VCaP (cell line): ENCODE measurements around the gene PSMD8.
"Not testable (repeated sequence)": the region's sequence is repeated elsewhere in the genome, so short reads cannot be mapped to it uniquely, and the experiment has no call there.

Source experiments
- H3K27ac ChIP-seq: fragments of 450-650 bp; 2 replicates; pipeline ENCODE4 v1.5.1; 2017
- TF ChIP-seq, protein P1 (sequence below): fragments of 450-650 bp; conservative IDR thresholded peaks from 2 replicates; pipeline ENCODE4 v1.5.1; 2017; ENCODE audit warnings: mild to moderate bottlenecking, moderate library complexity

The PSMD8 gene

DNA sequence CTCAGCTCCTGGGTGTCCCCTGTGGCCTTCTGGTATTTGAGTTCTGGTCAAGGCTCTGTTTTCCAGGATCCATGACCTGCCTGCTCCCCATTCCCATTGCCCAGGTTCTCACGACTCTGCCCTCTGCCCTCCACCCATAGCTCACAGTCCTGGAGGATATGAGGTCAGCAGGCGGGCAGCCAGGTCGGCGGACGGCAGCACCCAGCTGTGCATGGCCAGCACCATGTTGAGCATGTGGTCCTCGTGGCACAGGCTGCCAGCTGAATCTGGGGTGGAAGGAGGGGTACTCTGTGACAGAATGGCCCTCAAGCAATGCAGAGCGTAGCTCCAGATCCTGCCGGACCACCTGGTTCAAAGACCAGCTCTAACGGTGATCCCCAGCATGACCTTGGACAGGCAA lies 46.6 kb downstream of the PSMD8 start:
- TF ChIP-seq, protein P1, sequence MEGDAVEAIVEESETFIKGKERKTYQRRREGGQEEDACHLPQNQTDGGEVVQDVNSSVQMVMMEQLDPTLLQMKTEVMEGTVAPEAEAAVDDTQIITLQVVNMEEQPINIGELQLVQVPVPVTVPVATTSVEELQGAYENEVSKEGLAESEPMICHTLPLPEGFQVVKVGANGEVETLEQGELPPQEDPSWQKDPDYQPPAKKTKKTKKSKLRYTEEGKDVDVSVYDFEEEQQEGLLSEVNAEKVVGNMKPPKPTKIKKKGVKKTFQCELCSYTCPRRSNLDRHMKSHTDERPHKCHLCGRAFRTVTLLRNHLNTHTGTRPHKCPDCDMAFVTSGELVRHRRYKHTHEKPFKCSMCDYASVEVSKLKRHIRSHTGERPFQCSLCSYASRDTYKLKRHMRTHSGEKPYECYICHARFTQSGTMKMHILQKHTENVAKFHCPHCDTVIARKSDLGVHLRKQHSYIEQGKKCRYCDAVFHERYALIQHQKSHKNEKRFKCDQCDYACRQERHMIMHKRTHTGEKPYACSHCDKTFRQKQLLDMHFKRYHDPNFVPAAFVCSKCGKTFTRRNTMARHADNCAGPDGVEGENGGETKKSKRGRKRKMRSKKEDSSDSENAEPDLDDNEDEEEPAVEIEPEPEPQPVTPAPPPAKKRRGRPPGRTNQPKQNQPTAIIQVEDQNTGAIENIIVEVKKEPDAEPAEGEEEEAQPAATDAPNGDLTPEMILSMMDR: no peak
- no peak overlapping the region for H3K27ac ChIP-seq

DNA sequence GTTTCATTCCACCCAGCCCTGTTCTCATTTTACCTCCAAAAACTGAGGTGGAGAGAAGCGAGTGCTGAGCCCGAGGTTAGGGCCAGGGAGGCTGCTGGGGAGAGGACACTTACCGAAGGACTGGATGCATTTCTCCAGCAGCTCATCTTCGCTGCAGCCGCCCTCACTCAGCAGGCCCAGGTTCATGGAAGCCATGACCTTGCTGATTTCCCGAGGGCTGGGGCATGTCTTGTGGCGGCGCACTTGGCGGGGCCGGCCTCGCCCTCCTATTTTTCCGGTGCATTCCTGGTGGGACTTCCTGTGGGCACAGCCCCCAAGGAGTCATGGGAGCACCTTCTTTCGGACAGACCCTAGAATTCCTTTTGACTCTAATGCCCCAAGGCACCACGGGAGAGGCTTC lies 47.5 kb downstream of the PSMD8 start:
- TF ChIP-seq, protein P1: no peak
- H3K27ac ChIP-seq: no peak overlapping the region

DNA sequence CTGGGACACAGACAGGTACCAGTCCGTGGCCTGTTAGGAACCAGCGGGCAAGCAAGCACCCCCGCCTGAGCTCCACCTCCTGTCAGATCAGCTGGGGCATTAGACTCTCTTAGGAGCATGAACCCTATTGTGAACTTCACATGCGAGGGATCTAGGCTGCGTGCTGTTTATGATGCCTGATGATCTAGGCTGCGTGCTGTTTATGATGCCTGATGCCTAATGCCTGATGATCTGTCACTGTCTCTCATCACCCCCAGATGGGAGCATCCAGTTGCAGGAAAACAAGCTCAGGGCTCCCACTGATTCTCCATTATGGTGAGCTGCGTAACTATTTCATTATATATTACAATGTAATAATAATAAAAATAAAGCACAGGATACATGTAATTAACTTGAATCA lies 48.1 kb downstream of the PSMD8 start:
- no peak overlapping the region for H3K27ac ChIP-seq
- TF ChIP-seq, protein P1: no peak

DNA sequence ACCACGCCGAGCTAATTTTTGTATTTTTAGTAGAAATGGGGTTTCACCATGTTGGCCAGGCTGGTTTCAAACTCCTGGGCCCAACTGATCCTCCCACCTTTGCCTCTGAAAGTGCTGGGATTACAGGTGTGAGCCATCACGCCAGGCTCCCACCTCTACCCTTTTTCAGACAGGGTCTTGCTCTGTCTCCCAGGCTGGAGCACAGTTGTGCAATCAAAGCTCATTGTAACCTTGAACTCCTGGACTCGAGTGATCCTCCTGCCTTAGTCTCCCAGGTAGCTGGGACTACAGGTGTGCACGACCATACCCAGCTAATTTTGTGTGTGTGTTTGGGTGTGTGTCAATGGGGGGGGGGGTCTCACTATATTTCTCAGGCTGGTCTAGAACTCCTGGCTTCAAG lies 49.9 kb downstream of the PSMD8 start:
- TF ChIP-seq, protein P1: no peak
- no peak overlapping the region for H3K27ac ChIP-seq

DNA sequence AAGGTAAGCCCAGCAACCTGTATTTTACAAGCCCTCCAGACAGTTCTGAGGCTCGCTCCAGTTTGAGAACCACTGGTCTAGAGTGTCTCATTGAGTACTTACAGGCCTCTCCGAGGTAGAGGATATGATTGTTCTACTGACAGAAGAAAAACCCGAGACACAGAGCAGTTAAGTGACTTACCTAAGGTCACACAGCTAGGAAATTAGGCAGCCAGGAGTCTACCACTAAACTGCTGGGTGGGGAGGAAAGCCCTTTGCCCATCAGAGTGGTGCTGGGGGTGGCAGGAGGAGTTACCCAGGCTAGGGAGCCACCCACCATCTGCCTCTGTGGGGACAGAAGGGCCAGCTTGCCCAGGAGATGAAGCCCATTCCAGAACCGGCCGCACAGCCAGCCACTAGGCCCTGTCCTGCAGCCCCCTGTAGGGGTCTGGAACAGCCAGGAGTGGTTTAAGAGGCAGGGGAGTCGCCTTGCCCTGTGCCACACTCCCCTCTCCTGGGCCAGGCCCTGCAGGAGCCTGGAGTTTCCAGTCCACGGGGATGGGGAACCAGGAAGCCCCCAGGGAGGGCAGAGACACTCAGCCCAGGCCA lies 50.9 kb downstream of the PSMD8 start:
- TF ChIP-seq, protein P1: no peak
- H3K27ac ChIP-seq: no peak overlapping the region

DNA sequence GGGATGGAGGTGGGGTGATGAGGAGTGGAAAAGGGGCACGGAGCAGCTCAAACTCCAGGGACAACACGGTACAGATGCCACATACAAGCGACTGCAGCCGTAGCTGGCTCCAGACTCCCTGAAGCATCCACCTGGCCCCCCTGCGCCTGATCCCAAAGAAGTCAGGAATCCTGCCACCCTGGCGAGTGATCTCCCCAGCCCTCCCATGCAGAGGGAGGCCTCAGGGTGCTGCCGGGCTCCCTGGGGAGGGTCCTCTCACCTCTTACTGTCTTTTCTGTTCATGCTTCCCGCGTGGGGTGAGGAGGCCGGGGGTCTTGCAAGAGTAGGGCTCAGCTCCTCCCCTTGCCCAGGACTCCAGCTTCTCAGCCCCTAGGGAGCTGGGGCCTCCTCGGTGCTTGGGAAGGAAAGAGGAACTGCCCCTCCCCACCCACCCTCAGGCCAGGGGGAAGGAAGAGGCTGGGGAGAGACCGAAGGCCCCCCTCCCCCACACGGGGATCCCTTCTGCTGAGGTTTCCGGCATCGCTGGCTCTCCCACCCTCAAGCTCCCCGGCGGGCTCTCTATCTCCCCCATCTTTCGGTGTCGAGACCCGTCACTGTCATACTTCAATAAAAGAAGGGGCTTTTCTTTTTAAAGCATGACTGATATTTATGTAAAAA lies 51.6 kb downstream of the PSMD8 start, which contains the start of gene RASGRP4:
Gene RASGRP4, minus strand, starts transcription at position 410 of the 657 bp plus-strand sequence. Its CDS starts 128 bp downstream, at position 282.
- TF ChIP-seq, protein P1: no peak
- H3K27ac ChIP-seq: no peak within 1 kb of the TSS

DNA sequence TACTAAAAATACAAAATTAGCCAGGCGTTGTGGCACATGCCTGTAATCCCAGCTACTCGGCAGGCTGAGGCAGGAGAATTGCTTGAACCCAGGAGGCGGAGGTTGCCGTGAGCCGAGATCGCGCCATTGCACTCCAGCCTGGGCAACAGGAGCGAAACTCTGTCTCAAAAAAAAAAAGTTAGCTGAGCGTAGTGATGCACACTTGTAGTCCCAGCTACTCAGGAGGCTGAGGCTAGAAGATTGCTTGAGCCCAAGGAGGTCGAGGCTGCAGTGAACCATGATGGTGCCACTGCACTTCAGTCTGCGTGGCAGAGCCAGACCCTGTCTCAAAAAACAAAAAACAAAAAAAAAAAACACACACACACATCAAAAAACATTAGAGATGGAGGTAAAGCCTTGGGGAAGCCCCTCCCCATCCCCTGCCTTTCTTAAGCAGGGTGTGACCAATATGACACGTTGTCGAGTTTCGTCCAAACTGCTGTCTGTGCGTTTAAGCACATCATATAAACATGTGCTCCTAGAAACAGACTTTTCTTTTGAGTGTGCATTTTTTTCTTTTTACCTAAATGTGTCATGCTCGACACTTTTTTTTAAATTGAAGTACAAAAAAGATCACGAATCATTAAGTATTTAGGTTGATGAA lies 52.8 kb downstream of the PSMD8 start:
- not testable (repeated sequence) for H3K27ac ChIP-seq
